RWPE1 (cell line): Measurements from ENCODE around the gene SF1.

Source experiments
- CTCF ChIA-PET: fragments of 350-600 bp; sonication (Branson Sonifier 250); formaldehyde crosslinking; extraction: SDS; loops from one replicate; lab custom pipeline; 2021; lab: Yijun Ruan, JAX
- POLR2A ChIA-PET: fragments of 400-600 bp; formaldehyde crosslinking; extraction: SDS; loops from one replicate; lab custom pipeline; 2020; ENCODE audit warnings: antibody characterized with exemption; ENCODE audit not compliant: low non-redundant PET; lab: Yijun Ruan, JAX
- DNase-seq: peaks from one replicate; pipeline ENCODE4 v3.0.0; 2012; ENCODE audit warnings: low spot score
- H3K27ac ChIP-seq: fragments of 450-650 bp; 2 replicates; pipeline ENCODE4 v1.5.1; 2017
- CTCF ChIP-seq: fragments of 450-650 bp; conservative IDR thresholded peaks from 2 replicates; pipeline ENCODE4 v1.5.1; 2017; ENCODE audit warnings: low read depth, mild to moderate bottlenecking

SF1 gene

GRCh38 chr11:64723907-64724862, 54.2 kb downstream of the SF1 start:
- DNase-seq, result no peak
- no peak overlapping the region for H3K27ac ChIP-seq
- ChIA-PET CTCF (interaction anchor here (0.5 to 1.3 kb wide), 3 partner anchors 15 to 50 kb away, joined by 3 to 7 read pairs (median 4); no protein-coding TSS in a partner anchor), POLR2A (no interaction called here)
- TF ChIP-seq CTCF, result no peak

GRCh38 chr11:64723117-64723906, 55.0 kb downstream of the SF1 start, which contains the start of gene NRXN2:
Gene NRXN2 (minus strand): TSS chr11:64723197. CDS start chr11:64713699, 9,498 bp downstream.
- TF ChIP-seq CTCF, result peak; percentile 96
- CTCF ChIA-PET, result interaction anchor here (1.3 kb wide), 1 partner anchor 44 kb away, joined by 3 read pairs; no protein-coding TSS in a partner anchor
- POLR2A ChIA-PET, result no interaction called here
- peak; percentile 95 for DNase-seq
- no peak within 1 kb of the TSS for H3K27ac ChIP-seq

GRCh38 chr11:64722141-64723065, 55.9 kb downstream of the SF1 start:
- ChIA-PET POLR2A (no interaction called here), CTCF (interaction anchor here (1.0 to 1.4 kb wide), 2 partner anchors 34 to 273 kb away, joined by 4 to 5 read pairs; no protein-coding TSS in a partner anchor)
- H3K27ac ChIP-seq, result no peak overlapping the region
- no peak for DNase-seq
- TF ChIP-seq CTCF, result no peak

- DNase-seq, result no peak
- no peak overlapping the region for H3K27ac ChIP-seq
- POLR2A ChIA-PET, result no interaction called here
- CTCF ChIA-PET, result interaction anchor here (1.0 to 1.4 kb wide), 2 partner anchors 33 to 272 kb away, joined by 4 to 5 read pairs; no protein-coding TSS in a partner anchor
- no peak for TF ChIP-seq CTCF
These were observed 57.0 kb downstream of the SF1 start for GRCh38 chr11:64721359-64721699.

- no peak overlapping the region for H3K27ac ChIP-seq
- no peak for TF ChIP-seq CTCF
- CTCF ChIA-PET, result no interaction called here
- no peak for DNase-seq
- POLR2A ChIA-PET, result interaction anchor here (0.5 kb wide), 1 partner anchor 293 kb away, joined by 3 read pairs; no protein-coding TSS in a partner anchor
These were observed 57.5 kb downstream of the SF1 start for GRCh38 chr11:64720640-64721358.
